BE2C (cell line): Measurements from ENCODE around the gene TBC1D21.

Experiments
- DNase-seq: peaks from one replicate; pipeline ENCODE4 v3.0.0-alpha.2; 2020
- H3K27me3 ChIP-seq: fragments of 250-450 bp; sonication (Bioruptor Pico); 2 replicates; pipeline ENCODE4 v1.5.1; 2020; ENCODE audit warnings: mild to moderate bottlenecking
- H3K36me3 ChIP-seq: fragments of 250-450 bp; sonication (Bioruptor Pico); 2 replicates; pipeline ENCODE4 v1.5.1; 2020; ENCODE audit warnings: mild to moderate bottlenecking
- H3K4me1 ChIP-seq: fragments of 250-450 bp; sonication (Bioruptor Pico); 2 replicates; pipeline ENCODE4 v1.5.1; 2020
- H3K4me3 ChIP-seq: 2 replicates; pipeline ENCODE4 v1.5.1; 2011; ENCODE audit warnings: low read depth, low read length
- H3K9me3 ChIP-seq: fragments of 250-450 bp; sonication (Bioruptor Pico); 2 replicates; pipeline ENCODE4 v1.5.1; 2020
- CTCF ChIP-seq: IDR thresholded peaks from 2 replicates; pipeline ENCODE4 v1.5.1; 2012; ENCODE audit warnings: mild to moderate bottlenecking, low read depth, low read length

TBC1D21 gene

GRCh38 chr15:73869216-73869995, 4.0 kb upstream of the TBC1D21 start:
- DNase-seq: no peak
- Histone ChIP-seq H3K4me3 (no peak overlapping the region), H3K36me3 (no peaks in the 10 kb centered on the region), H3K27me3 (no peaks in the 10 kb centered on the region; the same call in none of the 2 replicates), H3K9me3 (no peaks in the 10 kb centered on the region), H3K4me1 (no peaks in the 10 kb centered on the region)
- no peak for TF ChIP-seq CTCF

GRCh38 chr15:73870700-73871408, 2.5 kb upstream of the TBC1D21 start:
- no peaks in the 10 kb centered on the region for H3K36me3 ChIP-seq
- no peaks in the 10 kb centered on the region for H3K4me1 ChIP-seq
- H3K4me3 ChIP-seq: no peak overlapping the region
- TF ChIP-seq CTCF: no peak
- DNase-seq: no peak
- no peaks in the 10 kb centered on the region; the same call in none of the 2 replicates for H3K27me3 ChIP-seq
- H3K9me3 ChIP-seq: no peaks in the 10 kb centered on the region

GRCh38 chr15:73872346-73872745, 1.0 kb upstream of the TBC1D21 start:
- H3K9me3 ChIP-seq: no peaks in the 10 kb centered on the region
- H3K36me3 ChIP-seq: no peaks in the 10 kb centered on the region
- no peak for TF ChIP-seq CTCF
- no peak for DNase-seq
- no peaks in the 10 kb centered on the region for H3K4me1 ChIP-seq
- H3K4me3 ChIP-seq: no peak overlapping the region
- H3K27me3 ChIP-seq: no peaks in the 10 kb centered on the region; the same call in none of the 2 replicates

GRCh38 chr15:73873889-73874511, 636 bp downstream of the TBC1D21 start:
- H3K9me3 ChIP-seq: no peaks in the 10 kb centered on the region
- no peaks in the 10 kb centered on the region for H3K36me3 ChIP-seq
- H3K4me3 ChIP-seq: no peak overlapping the region
- no peaks in the 10 kb centered on the region for H3K4me1 ChIP-seq
- TF ChIP-seq CTCF: peak; percentile 81
- DNase-seq: peak; percentile 40
- no peaks in the 10 kb centered on the region; the same call in none of the 2 replicates for H3K27me3 ChIP-seq

- TF ChIP-seq CTCF: no peak
- Histone ChIP-seq H3K4me1 (no peaks in the 10 kb centered on the region), H3K9me3 (no peaks in the 10 kb centered on the region), H3K36me3 (no peaks in the 10 kb centered on the region), H3K27me3 (no peaks in the 10 kb centered on the region), H3K4me3 (no peak overlapping the region)
- no peak for DNase-seq
Observed at GRCh38 chr15:73879426-73879825, 6.1 kb downstream of the TBC1D21 start.
